Uterus (tissue), 2 donors: ENCODE results near the gene CLTB.

ENCODE experiments used
- CTCF ChIP-seq, 4 experiments: fragments of 200-600 bp in 2 of 4; fragments of 450-650 bp in 2 of 4; sonication (generic) in 2 of 4; IDR thresholded peaks; one replicate each; pipeline ENCODE4 v1.5.1; 2016 to 2019; ENCODE audit warnings: antibody characterized with exemption in 4 of 4, mild to moderate bottlenecking in 2 of 4, moderate library complexity in 1 of 4
- POLR2A ChIP-seq, 2 donors: fragments of 450-650 bp; IDR thresholded peaks; one replicate each; pipeline ENCODE4 v1.6.1; 2016; ENCODE audit warnings: antibody characterized with exemption in 2 of 2, mild to moderate bottlenecking in 1 of 2, moderate library complexity in 1 of 2

- TF ChIP-seq CTCF (IDR thresholded peaks at IDR 0.05) = no peak
- TF ChIP-seq POLR2A (IDR thresholded peaks at IDR 0.05) = no peak
These were observed 44.5 kb downstream of the CLTB start for GRCh38 chr5:176371621-176372539.
